K562 treated with DMSO at 1 percent for 4 hours (cell line): ENCODE data around the gene AKNA. TPM values are rescaled to one million over a fixed set of nuclear protein-coding genes. Genes with fewer than 3 reads are reported as not detected.

Source experiments
- total RNA-seq: library from RNA; unstranded; fragments of 300-600 nt; gene quantifications from 2 replicates; pipeline ENCODE4 v1.2.3, GENCODE V29; 2022; ENCODE audit not compliant: insufficient read depth

The AKNA gene, protein sequence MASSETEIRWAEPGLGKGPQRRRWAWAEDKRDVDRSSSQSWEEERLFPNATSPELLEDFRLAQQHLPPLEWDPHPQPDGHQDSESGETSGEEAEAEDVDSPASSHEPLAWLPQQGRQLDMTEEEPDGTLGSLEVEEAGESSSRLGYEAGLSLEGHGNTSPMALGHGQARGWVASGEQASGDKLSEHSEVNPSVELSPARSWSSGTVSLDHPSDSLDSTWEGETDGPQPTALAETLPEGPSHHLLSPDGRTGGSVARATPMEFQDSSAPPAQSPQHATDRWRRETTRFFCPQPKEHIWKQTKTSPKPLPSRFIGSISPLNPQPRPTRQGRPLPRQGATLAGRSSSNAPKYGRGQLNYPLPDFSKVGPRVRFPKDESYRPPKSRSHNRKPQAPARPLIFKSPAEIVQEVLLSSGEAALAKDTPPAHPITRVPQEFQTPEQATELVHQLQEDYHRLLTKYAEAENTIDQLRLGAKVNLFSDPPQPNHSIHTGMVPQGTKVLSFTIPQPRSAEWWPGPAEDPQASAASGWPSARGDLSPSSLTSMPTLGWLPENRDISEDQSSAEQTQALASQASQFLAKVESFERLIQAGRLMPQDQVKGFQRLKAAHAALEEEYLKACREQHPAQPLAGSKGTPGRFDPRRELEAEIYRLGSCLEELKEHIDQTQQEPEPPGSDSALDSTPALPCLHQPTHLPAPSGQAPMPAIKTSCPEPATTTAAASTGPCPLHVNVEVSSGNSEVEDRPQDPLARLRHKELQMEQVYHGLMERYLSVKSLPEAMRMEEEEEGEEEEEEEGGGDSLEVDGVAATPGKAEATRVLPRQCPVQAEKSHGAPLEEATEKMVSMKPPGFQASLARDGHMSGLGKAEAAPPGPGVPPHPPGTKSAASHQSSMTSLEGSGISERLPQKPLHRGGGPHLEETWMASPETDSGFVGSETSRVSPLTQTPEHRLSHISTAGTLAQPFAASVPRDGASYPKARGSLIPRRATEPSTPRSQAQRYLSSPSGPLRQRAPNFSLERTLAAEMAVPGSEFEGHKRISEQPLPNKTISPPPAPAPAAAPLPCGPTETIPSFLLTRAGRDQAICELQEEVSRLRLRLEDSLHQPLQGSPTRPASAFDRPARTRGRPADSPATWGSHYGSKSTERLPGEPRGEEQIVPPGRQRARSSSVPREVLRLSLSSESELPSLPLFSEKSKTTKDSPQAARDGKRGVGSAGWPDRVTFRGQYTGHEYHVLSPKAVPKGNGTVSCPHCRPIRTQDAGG (N-terminal part only)
- 36.6 and 41.5 TPM in 2 replicates for total RNA-seq

GRCh38 chr9:114387680-114388356 lies at the start of gene AKNA:
Gene AKNA (minus strand): TSS chr9:114387982. CDS start chr9:114381333, 6,649 bp downstream.

GRCh38 chr9:114329625-114330022 lies 58.2 kb downstream of the AKNA start, which contains the start of gene ORM2:
Gene ORM2 (plus strand): TSS chr9:114329869. CDS start chr9:114329905, 36 bp downstream.

DNA sequence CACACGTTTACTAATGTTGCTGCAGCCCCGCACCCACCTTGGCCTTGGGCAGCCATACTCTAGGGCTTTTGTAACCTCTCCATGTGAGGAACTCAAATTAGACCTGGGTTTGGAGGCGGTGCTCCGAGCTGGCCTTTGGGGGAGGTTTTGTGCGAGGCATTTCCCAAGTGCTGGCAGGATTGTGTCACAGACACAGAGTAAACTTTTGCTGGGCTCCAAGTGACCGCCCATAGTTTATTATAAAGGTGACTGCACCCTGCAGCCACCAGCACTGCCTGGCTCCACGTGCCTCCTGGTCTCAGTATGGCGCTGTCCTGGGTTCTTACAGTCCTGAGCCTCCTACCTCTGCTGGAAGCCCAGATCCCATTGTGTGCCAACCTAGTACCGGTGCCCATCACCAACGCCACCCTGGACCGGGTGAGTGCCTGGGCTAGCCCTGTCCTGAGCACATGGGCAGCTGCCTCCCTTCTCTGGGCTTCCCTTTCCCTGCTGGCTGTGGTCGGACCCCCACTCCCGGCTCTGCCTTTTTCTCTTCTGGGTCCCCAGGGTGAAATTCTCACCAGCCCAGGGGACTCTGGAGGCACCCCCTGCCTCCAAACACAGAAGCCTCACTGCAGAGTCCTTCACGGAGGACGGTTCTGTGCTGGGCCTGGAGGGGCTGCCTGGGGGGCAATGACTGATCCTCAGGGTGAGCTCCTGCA lies 64.8 kb downstream of the AKNA start, which contains the start of gene ORM1:
ORM1 (plus strand) TSS at position 268 of the 701 bp plus-strand sequence; CDS start at position 304, 36 bp downstream.

Other genes with a start within 250 kb of the AKNA start
- not detected in 2 replicates for gene COL27A1, start 232.4 kb downstream of the AKNA start, total RNA-seq
- not detected in 2 replicates for gene ORM1, start 64.9 kb downstream of the AKNA start, total RNA-seq
- not detected in 2 replicates for gene ORM2, start 58.1 kb downstream of the AKNA start, total RNA-seq
- gene WHRN, start 117.5 kb upstream of the AKNA start, total RNA-seq, result 10.6 and 21.0 TPM in 2 replicates
- gene ATP6V1G1, start 199.8 kb upstream of the AKNA start, total RNA-seq, result 121 and 129 TPM in 2 replicates
- gene TMEM268, start 223.3 kb upstream of the AKNA start, total RNA-seq, result 7.3 and 9.4 TPM in 2 replicates